OCI-LY1 (cell line): Measurements from ENCODE around the gene C22orf23.
"Not testable (repeated sequence)": the region's sequence is repeated elsewhere in the genome, so short reads cannot be mapped to it uniquely, and the experiment has no call there.

Source experiments
- EZH2 ChIP-seq: fragments of 200-600 bp; sonication (generic), shearing (Covaris generic); IDR thresholded peaks from 2 replicates; pipeline ENCODE4 v1.8.0; 2017; ENCODE audit warnings: borderline replicate concordance, mixed run types, mild to moderate bottlenecking, antibody characterized with exemption, low read length, moderate library complexity, mixed read lengths
- TF ChIP-seq, protein P1 (sequence below): fragments of 200-600 bp; sonication (generic), shearing (Covaris generic); IDR thresholded peaks from 2 replicates; pipeline ENCODE4 v1.5.1; 2017; ENCODE audit warnings: mild to moderate bottlenecking, antibody characterized with exemption, low read length, moderate library complexity, mixed read lengths

GRCh38 chr22:37955825-37956397 is 2.5 kb upstream of the C22orf23 start:
- TF ChIP-seq, protein P1, sequence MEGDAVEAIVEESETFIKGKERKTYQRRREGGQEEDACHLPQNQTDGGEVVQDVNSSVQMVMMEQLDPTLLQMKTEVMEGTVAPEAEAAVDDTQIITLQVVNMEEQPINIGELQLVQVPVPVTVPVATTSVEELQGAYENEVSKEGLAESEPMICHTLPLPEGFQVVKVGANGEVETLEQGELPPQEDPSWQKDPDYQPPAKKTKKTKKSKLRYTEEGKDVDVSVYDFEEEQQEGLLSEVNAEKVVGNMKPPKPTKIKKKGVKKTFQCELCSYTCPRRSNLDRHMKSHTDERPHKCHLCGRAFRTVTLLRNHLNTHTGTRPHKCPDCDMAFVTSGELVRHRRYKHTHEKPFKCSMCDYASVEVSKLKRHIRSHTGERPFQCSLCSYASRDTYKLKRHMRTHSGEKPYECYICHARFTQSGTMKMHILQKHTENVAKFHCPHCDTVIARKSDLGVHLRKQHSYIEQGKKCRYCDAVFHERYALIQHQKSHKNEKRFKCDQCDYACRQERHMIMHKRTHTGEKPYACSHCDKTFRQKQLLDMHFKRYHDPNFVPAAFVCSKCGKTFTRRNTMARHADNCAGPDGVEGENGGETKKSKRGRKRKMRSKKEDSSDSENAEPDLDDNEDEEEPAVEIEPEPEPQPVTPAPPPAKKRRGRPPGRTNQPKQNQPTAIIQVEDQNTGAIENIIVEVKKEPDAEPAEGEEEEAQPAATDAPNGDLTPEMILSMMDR: not testable (repeated sequence)
- not testable (repeated sequence) for TF ChIP-seq EZH2
